ENCODE results near the gene DLX3.

GRCh38 chr17:50028736-50029120 is 33.7 kb upstream of the DLX3 start:
- TF ChIP-seq RAD21 (IDR thresholded peaks at IDR 0.05; ENCODE audit: low read length) (no peak), EP300 (IDR thresholded peaks at IDR 0.05; ENCODE audit: borderline replicate concordance in 1 of 2, low read depth in 1 of 2, low read length in 1 of 2) (no peak), TEAD4 (IDR thresholded peaks at IDR 0.05; ENCODE audit: borderline replicate concordance, insufficient read depth) (no peak)
